ENCODE data around the gene RFPL2.
"Not testable (repeated sequence)": the region's sequence is repeated elsewhere in the genome, so short reads cannot be mapped to it uniquely, and the experiment has no call there.

DNA sequence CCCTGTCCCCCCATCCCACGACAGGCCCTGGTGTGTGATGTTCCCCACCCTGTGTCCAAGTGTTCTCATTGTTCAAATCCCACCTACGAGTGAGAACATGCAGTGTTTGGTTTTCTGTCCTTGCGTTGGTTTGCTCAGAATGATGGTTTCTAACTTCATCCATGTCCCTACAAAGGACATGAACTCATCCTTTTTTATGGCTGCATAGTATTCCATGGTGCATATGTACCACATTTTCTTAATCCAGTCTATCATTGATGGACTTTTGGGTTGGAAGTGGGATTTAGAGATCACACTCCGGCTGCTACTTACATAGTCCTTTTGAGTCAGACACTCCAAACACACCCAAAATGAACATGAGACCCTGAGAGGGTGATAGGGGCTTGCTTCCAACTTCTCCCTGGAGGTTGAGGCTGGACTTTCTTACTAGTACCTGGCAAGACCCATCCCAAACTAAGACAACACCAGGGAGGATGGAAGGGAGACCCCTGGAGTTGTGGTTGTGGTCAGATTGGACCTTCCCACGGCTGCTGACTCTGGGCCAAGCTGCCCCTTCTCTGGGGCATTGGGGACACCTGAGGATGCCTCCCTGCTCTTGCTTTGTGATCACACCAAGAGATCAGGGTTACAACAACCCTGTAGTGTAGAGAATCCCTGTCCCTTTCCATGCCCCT is 7.2 kb downstream of the RFPL2 start:
- TF ChIP-seq POLR2AphosphoS5 (IDR thresholded peaks at IDR 0.05; ENCODE audit: low read depth, low read length); POLR2A (IDR thresholded peaks at IDR 0.05; ENCODE audit: low read depth, low read length); TAF1 (IDR thresholded peaks at IDR 0.05; ENCODE audit: borderline replicate concordance, low read depth, low read length): not testable (repeated sequence)

All from GM12892 (cell line).